ENCODE measurements around the gene KRTAP27-1. TPM values are rescaled to one million over a fixed set of nuclear protein-coding genes. Genes with fewer than 3 reads are reported as not detected.

KRTAP27-1 gene
- total RNA-seq, 1 donor from 2014 or later = not detected

Other genes with a start within 250 kb of the KRTAP27-1 start
- gene CLDN17, start 170.9 kb downstream of the KRTAP27-1 start, total RNA-seq = 1.8 TPM
- gene CLDN8, start 121.6 kb downstream of the KRTAP27-1 start, total RNA-seq = 1.6 TPM
- not detected for gene KRTAP24-1, start 54.7 kb downstream of the KRTAP27-1 start, total RNA-seq
- gene KRTAP25-1, start 48.2 kb downstream of the KRTAP27-1 start, total RNA-seq = not detected
- gene KRTAP26-1, start 17.4 kb downstream of the KRTAP27-1 start, total RNA-seq = not detected
- not detected for gene KRTAP23-1, start 10.9 kb upstream of the KRTAP27-1 start, total RNA-seq
- gene KRTAP13-2, start 34.6 kb upstream of the KRTAP27-1 start, total RNA-seq = not detected
- not detected for gene KRTAP13-1, start 58.3 kb upstream of the KRTAP27-1 start, total RNA-seq
- gene KRTAP13-3, start 88.2 kb upstream of the KRTAP27-1 start, total RNA-seq = not detected
- not detected for gene KRTAP13-4, start 92.5 kb upstream of the KRTAP27-1 start, total RNA-seq
- gene KRTAP15-1, start 102.6 kb upstream of the KRTAP27-1 start, total RNA-seq = not detected
- not detected for gene KRTAP19-1, start 142.7 kb upstream of the KRTAP27-1 start, total RNA-seq
- gene KRTAP19-2, start 149.7 kb upstream of the KRTAP27-1 start, total RNA-seq = not detected
- gene KRTAP19-3, start 154.3 kb upstream of the KRTAP27-1 start, total RNA-seq = not detected
- not detected for gene KRTAP19-4, start 159.5 kb upstream of the KRTAP27-1 start, total RNA-seq
- not detected for gene KRTAP19-5, start 164.4 kb upstream of the KRTAP27-1 start, total RNA-seq
- gene KRTAP19-6, start 204.2 kb upstream of the KRTAP27-1 start, total RNA-seq = not detected
- not detected for gene KRTAP19-7, start 223.6 kb upstream of the KRTAP27-1 start, total RNA-seq

Data from esophagus mucosa (tissue), 1 donor.